NCI-H2171 (cell line): ENCODE measurements around the gene NOD1.
"Not testable (repeated sequence)": the region's sequence is repeated elsewhere in the genome, so short reads cannot be mapped to it uniquely, and the experiment has no call there.

Source experiments
- DNase-seq: peaks from one replicate; lab custom pipeline; 2025; lab: John Stamatoyannopoulos, UW

The NOD1 gene, protein sequence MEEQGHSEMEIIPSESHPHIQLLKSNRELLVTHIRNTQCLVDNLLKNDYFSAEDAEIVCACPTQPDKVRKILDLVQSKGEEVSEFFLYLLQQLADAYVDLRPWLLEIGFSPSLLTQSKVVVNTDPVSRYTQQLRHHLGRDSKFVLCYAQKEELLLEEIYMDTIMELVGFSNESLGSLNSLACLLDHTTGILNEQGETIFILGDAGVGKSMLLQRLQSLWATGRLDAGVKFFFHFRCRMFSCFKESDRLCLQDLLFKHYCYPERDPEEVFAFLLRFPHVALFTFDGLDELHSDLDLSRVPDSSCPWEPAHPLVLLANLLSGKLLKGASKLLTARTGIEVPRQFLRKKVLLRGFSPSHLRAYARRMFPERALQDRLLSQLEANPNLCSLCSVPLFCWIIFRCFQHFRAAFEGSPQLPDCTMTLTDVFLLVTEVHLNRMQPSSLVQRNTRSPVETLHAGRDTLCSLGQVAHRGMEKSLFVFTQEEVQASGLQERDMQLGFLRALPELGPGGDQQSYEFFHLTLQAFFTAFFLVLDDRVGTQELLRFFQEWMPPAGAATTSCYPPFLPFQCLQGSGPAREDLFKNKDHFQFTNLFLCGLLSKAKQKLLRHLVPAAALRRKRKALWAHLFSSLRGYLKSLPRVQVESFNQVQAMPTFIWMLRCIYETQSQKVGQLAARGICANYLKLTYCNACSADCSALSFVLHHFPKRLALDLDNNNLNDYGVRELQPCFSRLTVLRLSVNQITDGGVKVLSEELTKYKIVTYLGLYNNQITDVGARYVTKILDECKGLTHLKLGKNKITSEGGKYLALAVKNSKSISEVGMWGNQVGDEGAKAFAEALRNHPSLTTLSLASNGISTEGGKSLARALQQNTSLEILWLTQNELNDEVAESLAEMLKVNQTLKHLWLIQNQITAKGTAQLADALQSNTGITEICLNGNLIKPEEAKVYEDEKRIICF

GRCh38 chr7:30478349-30479201 is at the start of gene NOD1:
NOD1 (minus strand) TSS chr7:30478784; CDS start chr7:30456921, 21,863 bp downstream.
- DNase-seq = peak; percentile 51

- DNase-seq = not testable (repeated sequence)
These were observed 48.7 kb upstream of the NOD1 start for GRCh38 chr7:30527297-30527696.

GRCh38 chr7:30526163-30526562 is 47.6 kb upstream of the NOD1 start:
- no peak for DNase-seq

- DNase-seq = no peak
These were observed 46.8 kb upstream of the NOD1 start for GRCh38 chr7:30525429-30525828.

DNA sequence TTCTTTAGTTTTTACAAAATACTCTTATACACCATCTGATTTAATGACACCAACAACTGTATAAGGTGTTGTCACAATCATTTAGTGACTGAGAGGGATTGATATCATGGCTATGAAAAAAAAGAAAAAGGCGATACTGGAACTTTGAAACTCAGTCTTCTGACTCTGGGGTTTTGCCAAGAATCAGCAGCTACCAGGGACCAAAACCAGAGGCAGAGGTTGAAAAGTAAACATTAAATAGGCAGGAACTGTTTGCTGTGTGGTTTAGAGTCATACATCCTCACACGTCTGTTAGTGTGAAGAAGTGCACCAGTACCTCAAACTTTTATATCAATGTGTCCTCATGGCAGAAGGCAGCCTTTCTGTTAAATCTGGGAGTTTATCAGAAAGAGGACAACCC is 46.0 kb upstream of the NOD1 start:
- DNase-seq = no peak

DNA sequence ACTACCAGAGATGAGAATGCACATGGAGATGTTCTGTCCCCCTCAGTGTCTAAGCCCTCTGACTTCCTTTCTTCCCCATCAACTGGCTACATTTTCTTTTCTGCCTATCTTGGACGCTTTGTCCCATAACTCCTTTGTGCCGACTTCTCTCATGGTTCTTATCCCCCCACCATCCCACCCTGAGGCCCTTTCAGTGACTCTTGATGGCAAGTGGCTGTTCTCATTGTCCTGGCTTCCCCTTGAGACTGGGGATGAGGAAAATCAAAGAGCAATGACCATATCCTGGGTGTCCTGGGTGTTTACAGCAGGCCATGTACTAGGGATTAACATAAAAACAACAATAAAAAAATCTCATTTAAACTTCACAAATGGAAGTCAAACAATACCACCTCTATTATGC is 44.9 kb upstream of the NOD1 start:
- DNase-seq = no peak

GRCh38 chr7:30522159-30522558 is 43.6 kb upstream of the NOD1 start:
- DNase-seq = no peak

DNA sequence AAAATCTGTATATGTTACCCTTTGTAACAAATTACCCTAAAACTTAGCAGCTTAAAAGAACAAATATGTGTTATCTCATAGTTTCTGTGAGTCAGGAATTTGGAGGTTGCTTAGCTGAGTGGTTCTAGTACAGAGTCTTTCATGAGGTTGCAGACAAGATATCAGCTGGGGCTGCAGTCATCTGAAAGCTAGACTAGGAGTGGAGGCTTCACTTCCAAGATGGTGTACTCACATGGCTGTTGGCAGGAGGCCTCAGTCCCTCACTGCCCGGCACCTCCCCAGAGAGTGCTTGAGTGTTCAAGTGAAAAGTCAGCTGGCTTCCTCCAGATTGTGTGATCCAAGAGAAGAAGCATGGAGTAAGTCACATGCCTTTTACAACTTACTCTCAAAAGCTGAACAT is 42.9 kb upstream of the NOD1 start:
- DNase-seq = no peak

DNA sequence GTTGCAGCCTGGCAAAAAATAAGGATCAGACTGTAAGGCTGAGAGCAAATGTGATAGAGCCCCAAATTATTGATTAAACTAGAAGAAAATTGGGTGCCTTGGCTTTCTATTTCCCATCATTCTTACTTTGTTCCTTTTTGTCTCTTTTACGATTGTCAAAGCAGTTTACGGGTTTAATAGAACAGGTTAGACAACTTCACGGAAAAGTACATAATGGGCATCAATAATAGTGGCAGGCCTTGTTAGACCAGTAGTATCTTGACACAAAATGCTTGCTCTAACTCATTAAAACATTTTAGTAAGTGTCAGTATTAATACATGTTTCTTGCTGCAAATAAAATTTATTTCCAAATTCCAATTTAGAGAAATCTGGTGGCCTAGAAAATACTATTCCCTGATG is 40.5 kb upstream of the NOD1 start:
- DNase-seq = no peak

GRCh38 chr7:30515761-30516160 is 37.2 kb upstream of the NOD1 start:
- DNase-seq = no peak

GRCh38 chr7:30514776-30515175 is 36.2 kb upstream of the NOD1 start:
- no peak for DNase-seq

- DNase-seq = no peak
These were observed 35.6 kb upstream of the NOD1 start for GRCh38 chr7:30514177-30514576.

GRCh38 chr7:30513762-30514161 is 35.2 kb upstream of the NOD1 start:
- no peak for DNase-seq

DNA sequence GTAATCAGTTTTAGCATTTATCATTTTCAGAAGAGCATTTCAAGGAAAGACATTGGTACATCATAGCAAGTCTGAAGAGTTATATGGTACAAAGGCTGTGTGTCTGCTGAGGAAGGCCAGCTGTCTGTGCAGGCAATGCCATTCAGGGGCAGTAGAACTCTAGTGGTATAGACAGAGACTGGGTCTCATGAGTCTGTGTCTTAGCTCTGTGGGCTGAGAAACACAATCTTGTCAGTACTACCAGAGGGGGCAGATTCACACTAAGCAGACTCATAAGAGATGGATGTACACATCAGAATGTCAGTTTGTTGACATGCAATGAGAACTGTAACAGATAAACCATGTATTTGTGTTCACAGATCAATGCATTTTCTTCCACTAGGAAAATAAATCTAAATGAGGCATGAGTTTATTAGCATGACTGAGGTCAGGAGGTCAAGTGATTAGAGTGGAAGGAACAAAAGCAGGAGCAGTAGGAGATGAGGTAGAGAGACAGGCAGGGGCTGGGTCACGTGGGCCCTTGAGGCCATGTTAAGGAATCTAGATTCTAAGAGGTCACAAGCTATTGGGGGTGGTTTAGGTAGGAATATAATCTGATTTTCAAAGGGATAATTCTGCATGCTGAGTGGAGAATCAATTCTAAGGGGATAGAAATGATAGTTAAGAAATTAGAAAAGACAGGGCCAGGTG is 33.5 kb upstream of the NOD1 start:
- DNase-seq = no peak

DNA sequence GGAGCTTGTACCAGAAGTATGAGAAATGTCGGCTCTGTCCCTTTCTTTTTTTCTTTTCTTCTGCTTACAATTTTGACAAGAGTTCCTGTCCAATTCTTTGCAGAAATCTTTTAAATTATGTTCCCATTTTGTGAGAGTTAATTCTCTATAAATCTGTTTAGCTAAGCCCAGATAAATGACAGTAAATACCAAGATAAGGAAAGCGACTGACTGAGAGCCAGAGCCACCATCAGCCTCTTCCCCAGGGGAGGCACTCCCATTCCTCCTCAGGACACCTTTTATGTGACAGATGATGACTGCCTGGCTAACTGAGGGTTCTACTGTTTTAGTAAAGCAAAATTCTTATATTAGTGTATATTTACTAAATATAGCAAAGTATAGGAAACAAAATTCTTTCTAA is 32.9 kb upstream of the NOD1 start:
- no peak for DNase-seq

- DNase-seq = peak; percentile 6
These were observed 31.8 kb upstream of the NOD1 start for GRCh38 chr7:30510124-30511075.

DNA sequence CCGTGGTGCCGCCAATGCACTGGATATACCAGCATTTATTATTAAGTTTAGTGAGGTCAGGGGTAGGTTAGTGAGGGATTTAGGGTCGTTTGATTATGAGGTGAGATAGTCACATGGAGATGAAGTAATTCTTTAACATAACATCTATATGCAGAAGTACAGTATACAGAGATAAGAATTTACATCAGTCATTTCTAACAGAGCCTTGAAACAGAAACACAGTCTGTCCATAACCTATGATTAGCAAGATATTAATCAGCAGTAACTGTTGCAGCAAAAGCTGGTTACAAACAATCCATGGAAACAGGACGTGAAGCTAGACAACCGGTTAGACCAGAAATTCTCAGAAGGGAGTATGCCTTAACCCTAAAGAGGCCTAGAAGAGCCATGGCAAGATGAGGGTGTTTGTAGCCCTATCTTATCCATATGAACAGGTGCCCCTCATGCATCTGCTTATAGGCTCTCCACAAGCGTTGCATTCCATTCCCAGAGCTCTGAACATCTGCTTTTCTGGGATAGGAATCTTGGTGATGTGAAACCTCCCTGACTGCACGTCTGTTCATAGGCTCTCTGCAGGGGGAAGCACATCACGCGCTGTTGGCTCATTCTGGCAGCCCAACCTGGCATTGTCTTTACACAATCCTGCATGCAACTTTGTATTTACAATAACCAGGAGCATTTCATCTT is 30.7 kb upstream of the NOD1 start:
- DNase-seq = not testable (repeated sequence)

- DNase-seq = not testable (repeated sequence)
These were observed 28.8 kb upstream of the NOD1 start for GRCh38 chr7:30507346-30507900.

DNA sequence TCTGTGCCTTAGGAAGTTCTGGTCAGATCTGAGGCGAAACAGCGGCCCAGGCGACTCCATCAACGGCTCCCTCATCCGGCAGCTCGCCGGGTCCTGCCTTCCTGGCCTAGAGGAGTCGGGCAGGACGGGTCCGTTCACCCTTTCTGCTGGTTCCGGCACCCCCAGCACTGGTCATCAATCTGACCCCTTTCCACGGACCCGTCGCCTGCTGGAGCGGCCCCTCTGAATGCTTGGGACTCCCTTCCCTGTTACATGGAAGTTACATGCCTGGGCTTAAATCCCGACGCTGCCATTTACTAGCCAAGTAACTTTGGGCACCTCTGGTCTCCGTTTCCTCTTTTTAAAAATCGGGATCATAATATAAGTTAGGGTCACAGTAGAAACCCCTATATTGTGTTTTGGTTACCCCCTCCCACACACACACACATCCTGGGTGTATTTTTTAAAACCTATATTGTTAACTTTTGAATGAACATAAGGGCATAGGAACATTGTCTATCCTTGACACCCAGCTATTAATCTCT is 26.7 kb upstream of the NOD1 start:
- DNase-seq = peak; percentile 1
